ENCODE data around the gene ERGIC1. TPM values are rescaled to one million over a fixed set of nuclear protein-coding genes. Genes with fewer than 3 reads are reported as not detected.

ERGIC1 gene
- total RNA-seq, 1 experiment from 2014 or later: 89.8 TPM

DNA sequence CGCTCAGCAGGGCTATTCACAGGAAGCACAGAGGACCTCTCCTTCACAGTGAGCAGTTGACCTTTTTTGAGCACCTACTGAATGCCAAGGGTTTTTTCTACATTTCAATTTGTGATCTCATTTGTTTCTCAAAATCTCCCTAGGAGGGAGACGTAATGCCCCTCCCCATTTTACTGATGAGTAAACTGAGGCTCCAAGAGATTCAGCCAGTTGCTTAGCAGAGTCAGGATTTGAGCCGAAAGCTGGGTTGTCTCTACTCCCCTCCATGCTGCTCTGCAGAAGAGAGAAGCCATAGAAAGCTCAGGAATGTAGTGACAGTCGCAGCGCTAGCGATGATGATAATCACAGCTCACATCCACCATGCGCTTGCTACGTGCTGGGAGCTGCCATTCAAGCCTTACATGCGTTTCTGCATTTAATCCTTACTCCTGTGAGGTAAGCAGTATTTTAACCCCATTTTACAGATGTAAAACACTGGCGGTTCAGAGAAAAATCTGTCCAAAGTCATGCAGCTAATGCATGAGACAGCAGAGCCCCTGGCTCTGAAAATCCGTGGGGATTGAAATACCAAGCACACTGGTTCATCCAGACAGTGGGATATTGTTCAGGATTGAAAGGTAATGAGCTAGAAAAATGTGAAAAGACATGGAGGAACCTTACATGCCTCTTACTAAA is 33.8 kb downstream of the ERGIC1 start (continued):
- TF ChIP-seq, protein P1, sequence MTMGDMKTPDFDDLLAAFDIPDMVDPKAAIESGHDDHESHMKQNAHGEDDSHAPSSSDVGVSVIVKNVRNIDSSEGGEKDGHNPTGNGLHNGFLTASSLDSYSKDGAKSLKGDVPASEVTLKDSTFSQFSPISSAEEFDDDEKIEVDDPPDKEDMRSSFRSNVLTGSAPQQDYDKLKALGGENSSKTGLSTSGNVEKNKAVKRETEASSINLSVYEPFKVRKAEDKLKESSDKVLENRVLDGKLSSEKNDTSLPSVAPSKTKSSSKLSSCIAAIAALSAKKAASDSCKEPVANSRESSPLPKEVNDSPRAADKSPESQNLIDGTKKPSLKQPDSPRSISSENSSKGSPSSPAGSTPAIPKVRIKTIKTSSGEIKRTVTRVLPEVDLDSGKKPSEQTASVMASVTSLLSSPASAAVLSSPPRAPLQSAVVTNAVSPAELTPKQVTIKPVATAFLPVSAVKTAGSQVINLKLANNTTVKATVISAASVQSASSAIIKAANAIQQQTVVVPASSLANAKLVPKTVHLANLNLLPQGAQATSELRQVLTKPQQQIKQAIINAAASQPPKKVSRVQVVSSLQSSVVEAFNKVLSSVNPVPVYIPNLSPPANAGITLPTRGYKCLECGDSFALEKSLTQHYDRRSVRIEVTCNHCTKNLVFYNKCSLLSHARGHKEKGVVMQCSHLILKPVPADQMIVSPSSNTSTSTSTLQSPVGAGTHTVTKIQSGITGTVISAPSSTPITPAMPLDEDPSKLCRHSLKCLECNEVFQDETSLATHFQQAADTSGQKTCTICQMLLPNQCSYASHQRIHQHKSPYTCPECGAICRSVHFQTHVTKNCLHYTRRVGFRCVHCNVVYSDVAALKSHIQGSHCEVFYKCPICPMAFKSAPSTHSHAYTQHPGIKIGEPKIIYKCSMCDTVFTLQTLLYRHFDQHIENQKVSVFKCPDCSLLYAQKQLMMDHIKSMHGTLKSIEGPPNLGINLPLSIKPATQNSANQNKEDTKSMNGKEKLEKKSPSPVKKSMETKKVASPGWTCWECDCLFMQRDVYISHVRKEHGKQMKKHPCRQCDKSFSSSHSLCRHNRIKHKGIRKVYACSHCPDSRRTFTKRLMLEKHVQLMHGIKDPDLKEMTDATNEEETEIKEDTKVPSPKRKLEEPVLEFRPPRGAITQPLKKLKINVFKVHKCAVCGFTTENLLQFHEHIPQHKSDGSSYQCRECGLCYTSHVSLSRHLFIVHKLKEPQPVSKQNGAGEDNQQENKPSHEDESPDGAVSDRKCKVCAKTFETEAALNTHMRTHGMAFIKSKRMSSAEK (CRISPR knock-in tag; IDR thresholded peaks at IDR 0.05; ENCODE audit: borderline replicate concordance): no peak
- TF ChIP-seq AFF4 (CRISPR knock-in tag; IDR thresholded peaks at IDR 0.05; ENCODE audit: borderline replicate concordance) (no peak), SOX15 (CRISPR knock-in tag; IDR thresholded peaks at IDR 0.05) (no peak)

GRCh38 chr5:172868436-172868923 is 34.4 kb downstream of the ERGIC1 start:
- Mint-ChIP-seq H3K4me1 (peaks cover 64% of the 10 kb centered on the region), H3K27ac (no peak overlapping the region), H3K9me3 (no peaks in the 10 kb centered on the region), H3K36me3 (no peaks in the 10 kb centered on the region), H3K4me3 (no peak overlapping the region), H3K27me3 (ENCODE audit: low read depth) (no peaks in the 10 kb centered on the region)
- no peak for DNase-seq (ENCODE audit: low spot score)
- ChIA-PET POLR2A (no interaction called here), CTCF (interaction anchor here (1.3 kb wide), 1 partner anchor 64 kb away, joined by 3 read pairs; no protein-coding TSS in a partner anchor)
- ATAC-seq: no peak
- no peak for TF ChIP-seq GRHL2 (CRISPR knock-in tag; IDR thresholded peaks at IDR 0.05; ENCODE audit: insufficient replicate concordance, severe bottlenecking)
- no peak for TF ChIP-seq ZNF138 (CRISPR knock-in tag; conservative IDR thresholded peaks at IDR 0.05)
- no peak for TF ChIP-seq MLX (CRISPR knock-in tag; IDR thresholded peaks at IDR 0.05)
- TF ChIP-seq, protein P2, sequence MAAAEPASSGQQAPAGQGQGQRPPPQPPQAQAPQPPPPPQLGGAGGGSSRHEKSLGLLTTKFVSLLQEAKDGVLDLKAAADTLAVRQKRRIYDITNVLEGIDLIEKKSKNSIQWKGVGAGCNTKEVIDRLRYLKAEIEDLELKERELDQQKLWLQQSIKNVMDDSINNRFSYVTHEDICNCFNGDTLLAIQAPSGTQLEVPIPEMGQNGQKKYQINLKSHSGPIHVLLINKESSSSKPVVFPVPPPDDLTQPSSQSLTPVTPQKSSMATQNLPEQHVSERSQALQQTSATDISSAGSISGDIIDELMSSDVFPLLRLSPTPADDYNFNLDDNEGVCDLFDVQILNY (CRISPR knock-in tag; IDR thresholded peaks at IDR 0.05): no peak
- TF ChIP-seq, protein P3, sequence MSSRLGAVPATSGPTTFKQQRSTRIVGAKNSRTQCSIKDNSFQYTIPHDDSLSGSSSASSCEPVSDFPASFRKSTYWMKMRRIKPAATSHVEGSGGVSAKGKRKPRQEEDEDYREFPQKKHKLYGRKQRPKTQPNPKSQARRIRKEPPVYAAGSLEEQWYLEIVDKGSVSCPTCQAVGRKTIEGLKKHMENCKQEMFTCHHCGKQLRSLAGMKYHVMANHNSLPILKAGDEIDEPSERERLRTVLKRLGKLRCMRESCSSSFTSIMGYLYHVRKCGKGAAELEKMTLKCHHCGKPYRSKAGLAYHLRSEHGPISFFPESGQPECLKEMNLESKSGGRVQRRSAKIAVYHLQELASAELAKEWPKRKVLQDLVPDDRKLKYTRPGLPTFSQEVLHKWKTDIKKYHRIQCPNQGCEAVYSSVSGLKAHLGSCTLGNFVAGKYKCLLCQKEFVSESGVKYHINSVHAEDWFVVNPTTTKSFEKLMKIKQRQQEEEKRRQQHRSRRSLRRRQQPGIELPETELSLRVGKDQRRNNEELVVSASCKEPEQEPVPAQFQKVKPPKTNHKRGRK (CRISPR knock-in tag; IDR thresholded peaks at IDR 0.05; ENCODE audit: borderline replicate concordance): no peak
- no peak for TF ChIP-seq ZNF423 (CRISPR knock-in tag; IDR thresholded peaks at IDR 0.05)
- no peak for TF ChIP-seq FOXP4 (CRISPR knock-in tag; IDR thresholded peaks at IDR 0.05)
- no peak for TF ChIP-seq NFATC4 (CRISPR knock-in tag; IDR thresholded peaks at IDR 0.05)
- no peak for TF ChIP-seq CBFB (CRISPR knock-in tag; IDR thresholded peaks at IDR 0.05; ENCODE audit: low read depth)
- no peak for TF ChIP-seq NR3C1 (CRISPR knock-in tag; conservative IDR thresholded peaks at IDR 0.05; ENCODE audit: low read depth)
- TF ChIP-seq, protein P4, sequence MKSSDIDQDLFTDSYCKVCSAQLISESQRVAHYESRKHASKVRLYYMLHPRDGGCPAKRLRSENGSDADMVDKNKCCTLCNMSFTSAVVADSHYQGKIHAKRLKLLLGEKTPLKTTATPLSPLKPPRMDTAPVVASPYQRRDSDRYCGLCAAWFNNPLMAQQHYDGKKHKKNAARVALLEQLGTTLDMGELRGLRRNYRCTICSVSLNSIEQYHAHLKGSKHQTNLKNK (CRISPR knock-in tag; IDR thresholded peaks at IDR 0.05): no peak
- no peak for TF ChIP-seq NFE2L1 (CRISPR knock-in tag; IDR thresholded peaks at IDR 0.05)
- no peak for TF ChIP-seq ZNF425 (CRISPR knock-in tag; conservative IDR thresholded peaks at IDR 0.05)
- no peak for TF ChIP-seq ZBTB43 (CRISPR knock-in tag; IDR thresholded peaks at IDR 0.05)
